Testis (tissue), 2 donors: ENCODE data around the gene CSF1R.

Experiments used
- CTCF ChIP-seq, 3 experiments: fragments of 450-650 bp in 2 of 3; fragments of 200-600 bp in 1 of 3; sonication (generic) in 1 of 3; IDR thresholded peaks; one replicate each; pipeline ENCODE4 v1.5.1; 2016 to 2019; ENCODE audit warnings: antibody characterized with exemption in 3 of 3, mild to moderate bottlenecking in 2 of 3, moderate library complexity in 1 of 3
- POLR2A ChIP-seq: fragments of 450-650 bp; IDR thresholded peaks from one replicate; pipeline ENCODE4 v1.6.1; 2017; ENCODE audit warnings: antibody characterized with exemption, mild to moderate bottlenecking, moderate library complexity

GRCh38 chr5:150130493-150130922 is 44.2 kb upstream of the CSF1R start:
- TF ChIP-seq POLR2A (no peak), CTCF (IDR thresholded peaks at IDR 0.05) (no peak)
